Kidney (tissue), 14 donors: ENCODE measurements around the gene ZNF177. TPM values are rescaled to one million over a fixed set of nuclear protein-coding genes. Genes with fewer than 3 reads are reported as not detected.
A peak's percentile ranks its signal among the peaks of the same experiment; 100 is the strongest.

Experiments used
- DNase-seq, 5 donors: peaks; one replicate each; pipeline ENCODE4 v3.0.0-alpha.2; 2013 to 2020
- FAIRE-seq: peaks from 2 replicates; lab custom pipeline; 2012; peaks lifted over from hg19 to GRCh38; lab: Jason Lieb, UNC
- H3K27ac ChIP-seq, 2 donors: one replicate each; pipeline ENCODE4 v1.7.0; 2013; ENCODE audit warnings: low read depth in 2 of 2, low read length in 2 of 2, inconsistent platforms in 1 of 2
- H3K27me3 ChIP-seq: one replicate; pipeline ENCODE4 v1.7.1; 2013; ENCODE audit warnings: low read length, inconsistent platforms; ENCODE audit not compliant: control insufficient read depth, insufficient read depth
- H3K36me3 ChIP-seq, 3 donors: one replicate each; pipeline versions ENCODE4 v1.7.0 to v1.7.1; 2013; ENCODE audit warnings: low read length in 3 of 3, control low read depth in 1 of 3, inconsistent platforms in 1 of 3; ENCODE audit not compliant: insufficient read depth in 3 of 3, control insufficient read depth in 2 of 3
- H3K4me1 ChIP-seq, 3 donors: one replicate each; pipeline versions ENCODE4 v1.7.0 to v1.7.1; 2013; ENCODE audit warnings: low read length in 3 of 3, inconsistent platforms in 1 of 3, low read depth in 1 of 3; ENCODE audit not compliant: control insufficient read depth in 2 of 3, insufficient read depth in 2 of 3
- H3K4me3 ChIP-seq, 3 donors: one replicate each; pipeline versions ENCODE4 v1.7.0 to v1.8.1; 2013; ENCODE audit warnings: low read length in 3 of 3, control low read depth in 1 of 3, inconsistent platforms in 1 of 3
- H3K9ac ChIP-seq, 3 donors: one replicate each; pipeline versions ENCODE4 v1.7.0 to v1.7.1; 2013; ENCODE audit warnings: low read length in 3 of 3, control low read depth in 1 of 3, inconsistent platforms in 1 of 3
- H3K9me3 ChIP-seq, 3 donors: one replicate each; pipeline versions ENCODE4 v1.7.0 to v1.7.1; 2013; ENCODE audit warnings: low read length in 3 of 3, control low read depth in 1 of 3, inconsistent platforms in 1 of 3; ENCODE audit not compliant: control insufficient read depth in 2 of 3, insufficient read depth in 1 of 3
- intact Hi-C: fragments of 100-400 bp; cut with DNase I; formaldehyde crosslinking; loops from one replicate; pipeline ENCODE4 v1.11.1; 2022
- polyA plus RNA-seq: library from polyadenylated mRNA; stranded (reverse); fragments of 350-450 nt; fragmentation: Illumina TruSeq; extraction: RNeasy Lipid Tissue Mini Kit (QIAGEN cat#74804); gene quantifications from one replicate; pipeline ENCODE4 v1.2.3, GENCODE V29; 2014; ENCODE audit warnings: low read depth, low replicate concordance; ENCODE audit not compliant: insufficient read depth
- total RNA-seq: library from RNA; stranded (reverse); fragmentation: NEBNext Ultra II Directional; extraction: Animal tissue kit (Norgen Biotek cat#: 25700); gene quantifications from one replicate; pipeline ENCODE4 v1.2.1, GENCODE V29; 2021
- TF ChIP-seq, protein P1 (sequence below): IDR thresholded peaks from 3 replicates; pipeline ENCODE4 v1.5.1; 2012; ENCODE audit warnings: mild to moderate bottlenecking, moderate library complexity, borderline replicate concordance; ENCODE audit not compliant: insufficient read depth; ENCODE audit errors: extremely low read depth
- donor health status: control.
- donor health status: control.
- donor health status: control.
- donor health status: control.
- donor health status: control.
- donor health status: DM: yes; HTN: yes; CAD: no.
- donor health status: Normal renal cell carcinoma (clear cell type).

The ZNF177 gene
- total and polyA plus RNA-seq, 2 donors from 2014 or later = 1.8 to 5.7 TPM

DNA sequence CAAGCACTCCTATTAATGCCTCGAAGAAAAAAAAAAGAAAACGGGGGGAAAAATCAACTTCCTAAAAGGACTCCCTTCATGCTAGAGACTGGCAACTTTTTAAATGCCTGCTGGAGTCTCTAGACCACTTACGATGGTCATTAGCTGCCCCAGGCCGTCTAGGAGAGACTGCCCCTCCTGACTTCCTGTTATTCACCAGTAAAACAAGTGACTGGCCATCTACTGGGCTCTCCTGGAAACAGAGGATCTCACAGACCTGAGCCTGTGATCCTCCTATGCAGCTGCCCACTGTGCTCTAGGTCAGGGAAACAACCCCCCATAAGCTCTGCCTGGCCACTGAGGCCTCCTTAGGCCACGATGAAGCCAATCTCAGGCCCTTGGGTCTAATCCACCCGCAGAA is 65.1 kb downstream of the ZNF177 start:
- no peaks in the 10 kb centered on the region for H3K4me1 ChIP-seq
- no peak for DNase-seq
- H3K9me3 ChIP-seq = no peaks in the 10 kb centered on the region
- no peak overlapping the region for H3K9ac ChIP-seq
- H3K27ac ChIP-seq = no peak overlapping the region
- H3K4me3 ChIP-seq = no peak overlapping the region
- H3K36me3 ChIP-seq = peaks cover 2 to 26% (median 26%) of the 10 kb centered on the region in 3 donors
- FAIRE-seq = no peak
- intact Hi-C loops = no loop called here
- H3K27me3 ChIP-seq = no peaks in the 10 kb centered on the region
- TF ChIP-seq, protein P1, sequence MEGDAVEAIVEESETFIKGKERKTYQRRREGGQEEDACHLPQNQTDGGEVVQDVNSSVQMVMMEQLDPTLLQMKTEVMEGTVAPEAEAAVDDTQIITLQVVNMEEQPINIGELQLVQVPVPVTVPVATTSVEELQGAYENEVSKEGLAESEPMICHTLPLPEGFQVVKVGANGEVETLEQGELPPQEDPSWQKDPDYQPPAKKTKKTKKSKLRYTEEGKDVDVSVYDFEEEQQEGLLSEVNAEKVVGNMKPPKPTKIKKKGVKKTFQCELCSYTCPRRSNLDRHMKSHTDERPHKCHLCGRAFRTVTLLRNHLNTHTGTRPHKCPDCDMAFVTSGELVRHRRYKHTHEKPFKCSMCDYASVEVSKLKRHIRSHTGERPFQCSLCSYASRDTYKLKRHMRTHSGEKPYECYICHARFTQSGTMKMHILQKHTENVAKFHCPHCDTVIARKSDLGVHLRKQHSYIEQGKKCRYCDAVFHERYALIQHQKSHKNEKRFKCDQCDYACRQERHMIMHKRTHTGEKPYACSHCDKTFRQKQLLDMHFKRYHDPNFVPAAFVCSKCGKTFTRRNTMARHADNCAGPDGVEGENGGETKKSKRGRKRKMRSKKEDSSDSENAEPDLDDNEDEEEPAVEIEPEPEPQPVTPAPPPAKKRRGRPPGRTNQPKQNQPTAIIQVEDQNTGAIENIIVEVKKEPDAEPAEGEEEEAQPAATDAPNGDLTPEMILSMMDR = no peak

DNA sequence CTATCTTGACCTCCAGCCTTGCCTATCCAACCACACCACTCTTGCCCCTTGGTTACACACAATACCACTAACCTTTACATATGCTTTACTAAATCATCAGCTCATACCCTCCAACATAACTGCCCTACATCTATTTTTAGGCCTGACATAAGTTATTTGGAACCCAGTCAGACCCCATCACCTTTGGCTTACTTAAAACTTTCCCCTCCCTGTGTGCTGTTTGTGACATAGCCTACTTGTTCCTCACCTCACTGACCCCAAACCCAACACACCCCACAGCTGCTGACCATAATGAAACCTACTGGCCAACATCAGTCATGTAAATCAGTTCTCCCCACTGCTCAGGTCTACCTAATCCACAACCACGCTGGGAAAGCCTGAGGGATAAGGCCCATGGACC is 67.6 kb downstream of the ZNF177 start:
- Histone ChIP-seq H3K4me1 (peaks cover 0 to 9% (median 2%) of the 10 kb centered on the region in 3 donors), H3K27ac (no peak overlapping the region), H3K27me3 (no peaks in the 10 kb centered on the region), H3K9me3 (no peaks in the 10 kb centered on the region), H3K36me3 (peaks cover 2 to 21% (median 19%) of the 10 kb centered on the region in 3 donors), H3K4me3 (no peak overlapping the region), H3K9ac (no peak overlapping the region)
- FAIRE-seq (no peak), DNase-seq (no peak)
- intact Hi-C loops = no loop called here
- TF ChIP-seq, protein P1 = no peak

DNA sequence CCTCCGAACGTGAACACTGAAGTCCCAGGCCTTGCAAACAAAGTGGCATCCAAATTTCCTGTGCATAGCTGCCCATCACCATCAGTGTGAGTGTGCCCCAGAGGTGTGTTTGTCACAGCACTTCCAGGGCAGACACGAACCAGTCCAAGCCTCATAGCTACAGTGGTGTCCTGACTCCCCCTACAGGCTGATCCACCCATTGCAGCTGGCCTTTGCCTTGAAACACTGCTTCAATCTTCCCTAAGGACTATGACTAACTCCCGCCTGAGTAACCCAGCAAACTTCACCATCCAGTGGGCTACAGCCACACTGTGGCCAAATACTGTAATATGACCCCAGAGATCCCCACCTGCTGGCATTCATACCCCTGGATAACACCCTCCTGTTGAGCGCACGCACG is 68.7 kb downstream of the ZNF177 start:
- H3K36me3 ChIP-seq = peaks cover 2 to 16% (median 14%) of the 10 kb centered on the region in 3 donors
- H3K27me3 ChIP-seq = no peaks in the 10 kb centered on the region
- intact Hi-C loops = no loop called here
- no peak overlapping the region for H3K27ac ChIP-seq
- no peak overlapping the region for H3K4me3 ChIP-seq
- DNase-seq (peak in 4 of 5 donors; percentile 34 to 48 (median 40)), FAIRE-seq (no peak)
- H3K9ac ChIP-seq = no peak overlapping the region
- peaks cover 0 to 9% (median 2%) of the 10 kb centered on the region in 3 donors for H3K4me1 ChIP-seq
- TF ChIP-seq, protein P1 = peak; percentile 7
- no peaks in the 10 kb centered on the region for H3K9me3 ChIP-seq

Other genes starting within 250 kb of the ZNF177 start
- gene OR7G1, start 247.2 kb upstream of the ZNF177 start, total RNA-seq = not detected
- gene OR7G1, start 247.2 kb upstream of the ZNF177 start, polyA plus RNA-seq = not detected
- gene OR7G3, start 236.1 kb upstream of the ZNF177 start, total RNA-seq = not detected
- not detected for gene OR7G3, start 236.1 kb upstream of the ZNF177 start, polyA plus RNA-seq
- 32.6 TPM for gene ZNF317, start 222.6 kb upstream of the ZNF177 start, total RNA-seq
- 30.2 TPM for gene ZNF317, start 222.6 kb upstream of the ZNF177 start, polyA plus RNA-seq
- gene OR7D2, start 184.0 kb upstream of the ZNF177 start, total RNA-seq = not detected
- not detected for gene OR7D2, start 184.0 kb upstream of the ZNF177 start, polyA plus RNA-seq
- not detected for gene OR7D4, start 143.4 kb upstream of the ZNF177 start, total RNA-seq
- gene OR7D4, start 143.4 kb upstream of the ZNF177 start, polyA plus RNA-seq = not detected
- not detected for gene OR7E24, start 112.1 kb upstream of the ZNF177 start, total RNA-seq
- gene OR7E24, start 112.1 kb upstream of the ZNF177 start, polyA plus RNA-seq = not detected
- gene ZNF699, start 53.2 kb upstream of the ZNF177 start, total RNA-seq = 11.4 TPM
- 0.69 TPM for gene ZNF699, start 53.2 kb upstream of the ZNF177 start, polyA plus RNA-seq
- 28.5 TPM for gene ZNF559, start 38.8 kb upstream of the ZNF177 start, total RNA-seq
- gene ZNF559, start 38.8 kb upstream of the ZNF177 start, polyA plus RNA-seq = 19.5 TPM
- 31.4 TPM for gene ZNF266, start 72.6 kb downstream of the ZNF177 start, total RNA-seq
- 8.4 TPM for gene ZNF266, start 72.6 kb downstream of the ZNF177 start, polyA plus RNA-seq
- gene ZNF560, start 135.6 kb downstream of the ZNF177 start, total RNA-seq = not detected
- not detected for gene ZNF560, start 135.6 kb downstream of the ZNF177 start, polyA plus RNA-seq
- 22.9 TPM for gene ZNF426, start 175.6 kb downstream of the ZNF177 start, total RNA-seq
- gene ZNF426, start 175.6 kb downstream of the ZNF177 start, polyA plus RNA-seq = 2.9 TPM
- gene ZNF121, start 221.5 kb downstream of the ZNF177 start, total RNA-seq = 40.3 TPM
- 2.8 TPM for gene ZNF121, start 221.5 kb downstream of the ZNF177 start, polyA plus RNA-seq